Cardiac muscle cell (in vitro differentiated cells and primary cell): ENCODE measurements around the gene NR1I3. TPM values are rescaled to one million over a fixed set of nuclear protein-coding genes. Genes with fewer than 3 reads are reported as not detected.

Source experiments
- DNase-seq, 2 donors: peaks; one replicate each; pipeline versions ENCODE4 v3.0.0 to v3.0.0-alpha.2; 2010 to 2017; ENCODE audit warnings: low read depth in 1 of 2, low spot score in 1 of 2
- H3K27ac ChIP-seq: fragments of 200-600 bp; sonication (generic); 2 replicates; pipeline ENCODE4 v1.5.1; 2016
- H3K27me3 ChIP-seq: fragments of 200-600 bp; sonication (generic); 2 replicates; pipeline ENCODE4 v1.6.0; 2016; ENCODE audit warnings: control low read depth
- H3K36me3 ChIP-seq: fragments of 200-600 bp; sonication (generic); 2 replicates; pipeline ENCODE4 v1.5.1; 2016; ENCODE audit warnings: control low read depth
- H3K4me1 ChIP-seq: fragments of 200-600 bp; sonication (generic); 2 replicates; pipeline ENCODE4 v1.8.1; 2017; ENCODE audit warnings: low read depth, mild to moderate bottlenecking, mixed run types
- H3K4me3 ChIP-seq: fragments of 200-600 bp; sonication (generic); 2 replicates; pipeline ENCODE4 v1.5.1; 2016; ENCODE audit warnings: mild to moderate bottlenecking
- H3K9me3 ChIP-seq: fragments of 200-600 bp; sonication (generic); 2 replicates; pipeline ENCODE4 v1.5.1; 2017; ENCODE audit warnings: low read depth, mild to moderate bottlenecking, control low read depth
- CTCF ChIP-seq: IDR thresholded peaks from 2 replicates; pipeline ENCODE4 v1.5.1; 2012; ENCODE audit warnings: low read depth, mild to moderate bottlenecking, low read length
- polyA plus RNA-seq: library from polyadenylated mRNA; unstranded; fragments of >200 nt; fragmentation: Nextera tagmentation; extraction: Ambion mirVana; gene quantifications from 2 replicates; pipeline ENCODE4 v1.2.1, GENCODE V29; 2016
- total RNA-seq: library from RNA; depleted of rRNA; stranded (reverse); fragments of >200 nt; gene quantifications from 2 replicates; pipeline ENCODE4 v1.2.3, GENCODE V29; 2016

NR1I3 gene
- total and polyA plus RNA-seq, 2 experiments from 2014 or later: 0.33 TPM; not detected in 1

DNA sequence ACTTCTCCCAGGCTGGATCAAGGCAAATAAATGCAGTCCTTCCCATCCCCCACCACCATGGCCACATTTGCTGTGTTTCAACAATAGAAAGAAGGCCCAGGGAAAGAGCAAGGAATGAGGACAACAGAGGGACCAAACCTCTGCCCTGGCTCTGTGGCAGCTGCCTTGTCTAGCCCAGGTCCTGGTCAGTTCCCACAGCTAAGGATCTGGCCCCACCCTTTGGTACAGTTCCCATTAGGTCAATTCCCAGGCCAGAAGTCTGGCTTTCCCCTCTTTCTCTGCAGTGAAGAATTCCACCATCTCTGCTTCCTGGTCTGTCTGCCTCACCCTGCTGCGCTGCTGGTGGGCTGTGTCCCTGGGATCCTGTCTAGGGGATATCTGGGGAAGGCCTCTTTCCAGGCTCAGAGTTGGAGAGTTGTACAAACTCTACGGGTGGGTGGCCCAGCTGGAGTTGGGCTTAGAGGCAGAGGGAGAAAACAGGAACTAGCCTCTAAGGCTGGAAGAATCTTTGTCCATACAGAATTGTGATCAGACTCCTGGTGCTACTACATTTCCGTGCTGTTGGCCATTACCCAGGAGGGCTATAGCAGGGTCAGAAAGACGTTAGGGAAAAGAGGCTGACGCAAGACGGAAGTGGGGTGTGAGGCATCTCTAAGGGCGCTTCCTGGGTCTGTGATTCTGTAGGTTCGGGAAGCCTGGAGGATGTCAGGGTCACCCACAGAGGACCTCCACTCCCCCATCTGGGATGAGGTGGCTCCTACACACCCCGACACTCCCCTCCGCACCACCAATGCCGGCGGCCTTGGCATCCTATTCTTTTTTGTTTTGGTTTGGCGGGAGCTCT, 36.8 kb downstream of the NR1I3 start:
- no peak overlapping the region for H3K4me3 ChIP-seq
- H3K27ac ChIP-seq: peak overlapping the region; percentile 92
- DNase-seq: peak in 1 of 2 donors; percentile 94
- H3K27me3 ChIP-seq: no peaks in the 10 kb centered on the region
- no peaks in the 10 kb centered on the region for H3K9me3 ChIP-seq
- no peak for TF ChIP-seq CTCF
- H3K36me3 ChIP-seq: peaks cover 8% of the 10 kb centered on the region
- H3K4me1 ChIP-seq: peaks cover 19% of the 10 kb centered on the region

DNA sequence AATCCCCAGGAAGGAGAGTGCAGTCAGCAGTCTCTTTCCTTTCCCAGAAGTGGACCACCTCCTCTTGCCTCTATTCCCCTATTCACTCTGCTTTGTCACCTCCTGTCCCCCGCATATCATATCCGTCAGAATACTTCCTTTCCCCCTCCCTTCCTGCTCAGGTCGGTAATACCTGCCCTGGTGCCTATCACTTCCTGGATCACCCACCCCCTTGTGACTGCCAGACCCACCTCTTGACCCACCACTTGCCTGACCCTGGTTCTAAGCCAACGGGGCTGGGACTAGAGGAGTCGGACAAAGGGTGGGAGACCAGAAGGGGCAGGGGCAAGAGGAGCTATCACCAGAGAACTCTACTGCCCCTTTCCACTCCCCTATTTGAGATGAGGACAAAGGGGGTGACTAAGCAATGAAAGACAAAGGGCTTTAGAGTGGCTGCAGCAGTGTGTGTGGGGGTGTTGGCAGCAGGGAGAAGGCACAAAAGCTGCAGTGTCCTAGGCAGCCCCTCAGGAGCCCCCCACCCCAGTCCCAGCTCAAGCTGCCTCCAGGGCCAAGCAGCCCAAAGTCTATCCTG, 37.5 kb downstream of the NR1I3 start:
- peaks cover 19% of the 10 kb centered on the region for H3K4me1 ChIP-seq
- peak in 1 of 2 donors; percentile 31 for DNase-seq
- H3K36me3 ChIP-seq: peaks cover 7% of the 10 kb centered on the region
- no peaks in the 10 kb centered on the region for H3K27me3 ChIP-seq
- no peak for TF ChIP-seq CTCF
- no peak overlapping the region for H3K4me3 ChIP-seq
- H3K9me3 ChIP-seq: no peaks in the 10 kb centered on the region
- no peak overlapping the region for H3K27ac ChIP-seq

GRCh38 chr1:161199506-161200139, 38.4 kb downstream of the NR1I3 start:
- H3K36me3 ChIP-seq: peaks cover 6% of the 10 kb centered on the region
- no peak for TF ChIP-seq CTCF
- no peaks in the 10 kb centered on the region for H3K27me3 ChIP-seq
- H3K9me3 ChIP-seq: no peaks in the 10 kb centered on the region
- peak in 1 of 2 donors; percentile 43 for DNase-seq
- no peak overlapping the region for H3K27ac ChIP-seq
- H3K4me1 ChIP-seq: peaks cover 19% of the 10 kb centered on the region
- H3K4me3 ChIP-seq: no peak overlapping the region

DNA sequence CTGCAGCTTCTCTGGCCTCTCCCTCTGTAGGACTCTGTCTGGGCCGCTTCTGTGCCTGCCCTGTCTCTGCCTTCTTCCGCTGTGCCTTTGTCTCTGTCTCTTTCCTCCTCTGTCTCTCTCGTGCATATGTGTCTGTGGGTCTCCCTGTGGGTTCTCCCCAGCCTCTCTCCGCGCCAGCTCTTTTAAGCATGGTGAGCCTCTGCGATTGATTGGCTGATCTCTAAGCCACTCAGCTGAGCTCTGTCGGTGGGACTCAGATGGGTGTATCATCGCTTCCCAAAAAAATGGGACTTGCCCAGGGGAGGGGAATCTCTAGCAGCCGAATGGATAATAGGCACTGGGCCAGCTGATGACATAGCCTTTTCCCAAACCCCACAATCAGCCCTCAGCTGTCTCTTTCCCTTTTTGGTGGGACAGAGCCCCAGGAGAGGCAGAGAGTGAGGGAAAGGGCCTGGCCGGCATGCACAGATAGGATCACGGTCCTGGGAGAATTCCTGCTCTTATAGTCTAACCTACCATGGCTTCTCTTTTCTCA, 39.0 kb downstream of the NR1I3 start, which contains the start of gene ADAMTS4:
Gene ADAMTS4, minus strand, starts transcription at position 158 of the 535 bp plus-strand sequence. CDS start 427 bp downstream, outside the sequence.
- Histone ChIP-seq H3K27me3 (no peaks in the 10 kb centered on the region), H3K36me3 (no peaks in the 10 kb centered on the region), H3K9me3 (no peaks in the 10 kb centered on the region), H3K4me1 (peaks cover 19% of the 10 kb centered on the region), H3K4me3 (no peak within 1 kb of the TSS), H3K27ac (peak within 1 kb of the TSS; percentile 16)
- peak; percentile 43 to 90 for DNase-seq
- TF ChIP-seq CTCF: no peak

DNA sequence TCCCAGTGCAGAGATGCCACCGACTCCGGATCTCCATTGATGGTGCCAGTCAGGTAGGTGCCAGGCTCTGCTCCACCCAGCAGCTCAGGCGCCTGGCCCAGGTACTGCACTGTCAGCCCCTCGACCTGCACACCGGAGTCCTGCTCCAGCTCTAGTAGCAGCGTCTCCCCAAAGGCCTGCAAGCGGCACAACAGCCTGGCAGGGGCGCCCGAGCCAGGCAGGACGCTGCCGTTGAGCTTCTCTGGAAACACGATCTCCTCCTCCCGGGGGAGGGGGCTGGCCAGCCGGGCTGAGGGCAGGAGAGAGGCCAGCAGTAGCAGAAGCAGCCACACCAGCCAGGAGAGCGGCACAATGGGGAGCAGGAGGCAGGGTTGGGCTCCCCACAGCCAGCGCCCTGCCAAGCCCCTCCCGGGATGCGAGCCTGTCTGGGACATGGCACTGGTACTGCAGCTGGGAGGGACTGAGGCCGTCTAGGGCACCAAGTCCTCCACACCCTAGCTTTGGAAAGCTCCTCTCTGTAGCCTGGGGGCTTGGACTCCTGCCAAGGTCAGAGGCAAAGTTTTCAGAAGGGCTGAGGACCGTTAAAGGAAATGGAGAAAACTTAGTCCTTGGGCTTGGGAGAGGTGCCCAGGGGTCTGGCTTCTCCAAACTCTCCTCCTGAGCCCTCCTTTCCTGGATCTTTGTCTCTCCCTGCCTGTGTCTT, 39.7 kb downstream of the NR1I3 start:
- no peak for TF ChIP-seq CTCF
- H3K4me1 ChIP-seq: peaks cover 19% of the 10 kb centered on the region
- no peaks in the 10 kb centered on the region for H3K9me3 ChIP-seq
- DNase-seq: peak; percentile 57 to 81
- no peaks in the 10 kb centered on the region for H3K36me3 ChIP-seq
- peak overlapping the region; percentile 16 for H3K27ac ChIP-seq
- H3K4me3 ChIP-seq: no peak overlapping the region
- H3K27me3 ChIP-seq: no peaks in the 10 kb centered on the region
